Keratinocyte (primary cell): Measurements from ENCODE around the gene CACNA1E. TPM values are rescaled to one million over a fixed set of nuclear protein-coding genes. Genes with fewer than 3 reads are reported as not detected.
A peak's percentile ranks its signal among the peaks of the same experiment; 100 is the strongest.

Source experiments
- DNase-seq: peaks from one replicate; pipeline ENCODE4 v3.0.0-alpha.2; 2011; ENCODE audit warnings: low read depth, missing footprints, low spot score
- FAIRE-seq: peaks from 2 replicates; lab custom pipeline; 2011; peaks lifted over from hg19 to GRCh38; lab: Jason Lieb, UNC
- H2AFZ ChIP-seq: 2 replicates; pipeline ENCODE4 v1.6.0; 2012; ENCODE audit warnings: low read length, control low read depth, inconsistent platforms; ENCODE audit not compliant: control insufficient read depth
- H3K27ac ChIP-seq: 2 replicates; pipeline ENCODE4 v1.5.1; 2011; ENCODE audit warnings: low read length; ENCODE audit not compliant: control insufficient read depth, insufficient read depth
- H3K27me3 ChIP-seq: 3 replicates; pipeline ENCODE4 v1.6.0; 2011; ENCODE audit warnings: low read length; ENCODE audit not compliant: control insufficient read depth, insufficient read depth; ENCODE audit errors: extremely low read depth
- H3K36me3 ChIP-seq, 2 experiments: 2 replicates in 1 of 2; 3 replicates in 1 of 2; pipeline ENCODE4 v1.5.1; 2011; ENCODE audit warnings: low read length in 2 of 2, mild to moderate bottlenecking in 1 of 2; ENCODE audit not compliant: control insufficient read depth in 2 of 2, insufficient read depth in 2 of 2; ENCODE audit errors: extremely low read depth in 1 of 2
- H3K4me1 ChIP-seq: 3 replicates; pipeline ENCODE4 v1.5.1; 2011; ENCODE audit warnings: low read length; ENCODE audit not compliant: control insufficient read depth, insufficient read depth; ENCODE audit errors: extremely low read depth
- H3K4me2 ChIP-seq: 3 replicates; pipeline ENCODE4 v1.6.0; 2011; ENCODE audit warnings: low read depth, low read length; ENCODE audit not compliant: control insufficient read depth, insufficient read depth; ENCODE audit errors: extremely low read depth
- H3K4me3 ChIP-seq, 3 experiments: fragments of 200-600 bp in 1 of 3; sonication (generic) in 1 of 3; 2 replicates in 2 of 3; 3 replicates in 1 of 3; pipeline ENCODE4 v1.5.1; 2011 to 2016; ENCODE audit warnings: low read length in 3 of 3, mild to moderate bottlenecking in 3 of 3, control low read depth in 2 of 3, inconsistent platforms in 1 of 3, low read depth in 1 of 3, mixed read lengths in 1 of 3, mixed run types in 1 of 3, moderate library complexity in 1 of 3; ENCODE audit not compliant: control insufficient read depth in 2 of 3, insufficient read depth in 2 of 3; ENCODE audit errors: extremely low read depth in 1 of 3
- H3K79me2 ChIP-seq: 2 replicates; pipeline ENCODE4 v1.6.0; 2012; ENCODE audit warnings: low read length; ENCODE audit not compliant: control insufficient read depth, insufficient read depth
- H3K9ac ChIP-seq: 3 replicates; pipeline ENCODE4 v1.6.0; 2011; ENCODE audit warnings: low read length; ENCODE audit not compliant: control insufficient read depth, insufficient read depth; ENCODE audit errors: extremely low read depth
- H3K9me1 ChIP-seq: 3 replicates; pipeline ENCODE4 v1.6.0; 2011; ENCODE audit warnings: low read length; ENCODE audit not compliant: control insufficient read depth, insufficient read depth; ENCODE audit errors: extremely low read depth
- H3K9me3 ChIP-seq: 2 replicates; pipeline ENCODE4 v1.5.1; 2012; ENCODE audit warnings: low read depth, low read length; ENCODE audit not compliant: control insufficient read depth
- H4K20me1 ChIP-seq: 3 replicates; pipeline ENCODE4 v1.6.0; 2011; ENCODE audit warnings: low read length; ENCODE audit not compliant: control insufficient read depth, insufficient read depth; ENCODE audit errors: extremely low read depth
- CTCF ChIP-seq, 3 experiments: IDR thresholded peaks in 1 of 3; conservative IDR thresholded peaks in 1 of 3; optimal IDR thresholded peaks in 1 of 3; 2 replicates in 2 of 3; 3 replicates in 1 of 3; pipeline versions ENCODE3 to v1.5.1; 2011; ENCODE audit warnings: low read length in 3 of 3, mild to moderate bottlenecking in 3 of 3, moderate library complexity in 2 of 3, control low read depth in 1 of 3, inconsistent platforms in 1 of 3; ENCODE audit not compliant: insufficient read depth in 2 of 3; ENCODE audit errors: extremely low read depth in 1 of 3
- EZH2 ChIP-seq: IDR thresholded peaks from one replicate; pipeline ENCODE4 v1.6.1; 2012; ENCODE audit warnings: inconsistent platforms, mild to moderate bottlenecking, low read length, moderate library complexity
- dilution Hi-C: fragments of 300-500 bp; cut with MboI; formaldehyde crosslinking; loops from one replicate; pipeline ENCODE4 v1.7.0; 2020; ENCODE audit warnings: low sequenced_read_pairs; ENCODE audit not compliant: extremely low pct_ligation_motif_present
- polyA plus RNA-seq, 5 experiments: library from polyadenylated mRNA; depleted of rRNA in 3 of 5; stranded (reverse) in 3 of 5; stranded (forward) in 1 of 5; unstranded in 1 of 5; fragments of >200 nt; gene quantifications; 1 replicate in 1 of 5; 2 replicates in 3 of 5; 3 replicates in 1 of 5; pipeline versions ENCODE4 v1.2.1 to v1.2.3, GENCODE V29; 2011 to 2012; ENCODE audit warnings: missing spikeins in 2 of 5, low read depth in 1 of 5, low replicate concordance in 1 of 5

Gene CACNA1E
- polyA plus RNA-seq, 1 donor (not counting 4 experiments of a cell fraction or from before 2014, with no cell fraction given) = not detected

- dilution Hi-C loops = no loop called here
Observed at GRCh38 chr1:181759481-181759880, 276.2 kb downstream of the CACNA1E start.

GRCh38 chr1:181763736-181764135 is 280.4 kb downstream of the CACNA1E start:
- no peaks in the 10 kb centered on the region for H3K79me2 ChIP-seq
- TF ChIP-seq EZH2 (no peak), CTCF (optimal IDR thresholded peaks at IDR 0.05 in 1 of 3, IDR thresholded peaks at IDR 0.05 in 1 of 3, conservative IDR thresholded peaks at IDR 0.05 in 1 of 3; ENCODE audit: extremely low read depth in 1 of 3, insufficient read depth in 2 of 3, low read length in 3 of 3) (no peak)
- no peaks in the 10 kb centered on the region for H3K9me3 ChIP-seq
- H3K9ac ChIP-seq = no peak overlapping the region
- peak overlapping the region; percentile 7 for H3K4me2 ChIP-seq
- H4K20me1 ChIP-seq = no peaks in the 10 kb centered on the region
- no peak for FAIRE-seq
- H2AFZ ChIP-seq = no peak overlapping the region
- peaks cover 23% of the 10 kb centered on the region for H3K4me1 ChIP-seq
- H3K27ac ChIP-seq = no peak overlapping the region
- no peaks in the 10 kb centered on the region for H3K9me1 ChIP-seq
- dilution Hi-C loops = no loop called here
- no peaks in the 10 kb centered on the region for H3K36me3 ChIP-seq
- DNase-seq = no peak
- no peak overlapping the region for H3K4me3 ChIP-seq
- no peaks in the 10 kb centered on the region for H3K27me3 ChIP-seq

More at GRCh38 chr1:181759481-181759880, 276.2 kb downstream of the CACNA1E start:
- H3K4me2 ChIP-seq = no peak overlapping the region
- no peak for DNase-seq
- no peaks in the 10 kb centered on the region for H3K79me2 ChIP-seq
- no peak overlapping the region for H3K9ac ChIP-seq
- no peak overlapping the region for H3K4me3 ChIP-seq
- H4K20me1 ChIP-seq = no peaks in the 10 kb centered on the region
- H3K4me1 ChIP-seq = peaks cover 6% of the 10 kb centered on the region
- H3K9me1 ChIP-seq = no peaks in the 10 kb centered on the region
- no peaks in the 10 kb centered on the region for H3K36me3 ChIP-seq
- TF ChIP-seq EZH2 = no peak
- no peak for TF ChIP-seq CTCF (optimal IDR thresholded peaks at IDR 0.05 in 1 of 3, IDR thresholded peaks at IDR 0.05 in 1 of 3, conservative IDR thresholded peaks at IDR 0.05 in 1 of 3; ENCODE audit: extremely low read depth in 1 of 3, insufficient read depth in 2 of 3, low read length in 3 of 3)
- H3K27ac ChIP-seq = no peak overlapping the region
- FAIRE-seq = no peak
- H3K27me3 ChIP-seq = peaks cover 3% of the 10 kb centered on the region
- no peaks in the 10 kb centered on the region for H3K9me3 ChIP-seq
- no peak overlapping the region for H2AFZ ChIP-seq
